WTC11 (cell line): ENCODE results near the gene FRMD4A. TPM values are rescaled to one million over a fixed set of nuclear protein-coding genes. Genes with fewer than 3 reads are reported as not detected.

Experiments
- ATAC-seq: fragments of 200-7000 bp; cut with Tn5 transposase; 2 replicates; pipeline ENCODE4 v1.10.0; 2021; ENCODE audit warnings: mild to moderate bottlenecking, moderate library complexity
- CTCF ChIA-PET: fragments of 300-600 bp; sonication (Branson Sonifier 250); formaldehyde crosslinking; loops from one replicate; lab custom pipeline; 2021; ENCODE audit warnings: antibody characterized with exemption; lab: Charles Lee
- POLR2A ChIA-PET: fragments of 350-600 bp; sonication (Branson Sonifier 250); formaldehyde crosslinking; loops from one replicate; lab custom pipeline; 2021; ENCODE audit warnings: antibody characterized with exemption; lab: Charles Lee
- DNase-seq: peaks from one replicate; pipeline ENCODE4 v3.0.0; 2021; ENCODE audit warnings: low spot score
- H3K27ac Mint-ChIP-seq: 2 replicates; pipeline ENCODE4 v1.8.0; 2021; ENCODE audit warnings: mixed read lengths
- H3K27me3 Mint-ChIP-seq: 2 replicates; pipeline ENCODE4 v1.8.0; 2021; ENCODE audit warnings: low read depth, mild to moderate bottlenecking, moderate library complexity, mixed read lengths
- H3K36me3 Mint-ChIP-seq: 2 replicates; pipeline ENCODE4 v1.8.0; 2021; ENCODE audit warnings: mixed read lengths
- H3K4me1 Mint-ChIP-seq: 2 replicates; pipeline ENCODE4 v1.8.0; 2022; ENCODE audit warnings: mixed read lengths
- H3K4me3 Mint-ChIP-seq: 2 replicates; pipeline ENCODE4 v1.8.0; 2021; ENCODE audit warnings: mild to moderate bottlenecking, moderate library complexity, mixed read lengths
- H3K9me3 Mint-ChIP-seq: 2 replicates; pipeline ENCODE4 v1.8.0; 2021; ENCODE audit warnings: mixed read lengths
- CREM ChIP-seq: sonication (generic); formaldehyde crosslinking; IDR thresholded peaks from 2 replicates; pipeline ENCODE4 v1.8.1; 2022; ENCODE audit warnings: mild to moderate bottlenecking, missing genetic modification reagents, moderate library complexity
- GABPB1 ChIP-seq: sonication (generic); formaldehyde crosslinking; IDR thresholded peaks from 2 replicates; pipeline ENCODE4 v1.8.1; 2023; ENCODE audit warnings: mild to moderate bottlenecking, missing genetic modification reagents
- MYBL2 ChIP-seq: sonication (generic); formaldehyde crosslinking; IDR thresholded peaks from 2 replicates; pipeline ENCODE4 v1.8.1; 2023; ENCODE audit warnings: mild to moderate bottlenecking, moderate library complexity, missing genetic modification reagents
- NFATC4 ChIP-seq: fragments of 250-450 bp; sonication (Bioruptor Pico); IDR thresholded peaks from 2 replicates; pipeline ENCODE4 v1.9.0; 2021; ENCODE audit warnings: mild to moderate bottlenecking
- NFYB ChIP-seq: sonication (generic); formaldehyde crosslinking; conservative IDR thresholded peaks from 2 replicates; pipeline ENCODE4 v1.8.0; 2022; ENCODE audit warnings: low read depth, missing genetic modification reagents
- NR2C2 ChIP-seq: sonication (generic); formaldehyde crosslinking; IDR thresholded peaks from 2 replicates; pipeline ENCODE4 v1.8.0; 2022; ENCODE audit warnings: mild to moderate bottlenecking, missing genetic modification reagents
- OVOL2 ChIP-seq: fragments of 250-450 bp; sonication (Bioruptor Pico); IDR thresholded peaks from 2 replicates; pipeline ENCODE4 v1.9.0; 2021; ENCODE audit warnings: mild to moderate bottlenecking, borderline replicate concordance
- PRRX2 ChIP-seq: fragments of 250-450 bp; sonication (Bioruptor Pico); IDR thresholded peaks from 2 replicates; pipeline ENCODE4 v1.8.0; 2021; ENCODE audit warnings: mild to moderate bottlenecking
- RELA ChIP-seq: sonication (generic); formaldehyde crosslinking; IDR thresholded peaks from 2 replicates; pipeline ENCODE4 v1.8.1; 2022; ENCODE audit warnings: missing genetic modification reagents, mild to moderate bottlenecking, borderline replicate concordance
- SOX15 ChIP-seq: fragments of 250-450 bp; sonication (Bioruptor Pico); IDR thresholded peaks from 2 replicates; pipeline ENCODE4 v1.9.0; 2021; ENCODE audit warnings: mild to moderate bottlenecking
- TP53 ChIP-seq: sonication (generic); formaldehyde crosslinking; IDR thresholded peaks from 2 replicates; pipeline ENCODE4 v1.8.1; 2023; ENCODE audit warnings: mild to moderate bottlenecking, missing genetic modification reagents
- USF1 ChIP-seq: sonication (generic); formaldehyde crosslinking; IDR thresholded peaks from 2 replicates; pipeline ENCODE4 v1.8.0; 2022; ENCODE audit warnings: mild to moderate bottlenecking, missing genetic modification reagents
- ZNF121 ChIP-seq: sonication (generic); formaldehyde crosslinking; IDR thresholded peaks from 2 replicates; pipeline ENCODE4 v1.8.0; 2023; ENCODE audit warnings: missing genetic modification reagents
- ZNF281 ChIP-seq: sonication (generic); formaldehyde crosslinking; IDR thresholded peaks from 2 replicates; pipeline ENCODE4 v1.8.0; 2023; ENCODE audit warnings: mild to moderate bottlenecking, missing genetic modification reagents
- total RNA-seq: library from RNA; stranded (reverse); gene quantifications from 3 replicates; pipeline ENCODE4 v1.2.3, GENCODE V29; 2021
- TF ChIP-seq, protein P1 (sequence below): sonication (generic); formaldehyde crosslinking; IDR thresholded peaks from 2 replicates; pipeline ENCODE4 v1.8.0; 2022; ENCODE audit warnings: missing genetic modification reagents
- TF ChIP-seq, protein P2 (sequence below): fragments of 250-450 bp; sonication (Bioruptor Pico); IDR thresholded peaks from 2 replicates; pipeline ENCODE4 v1.9.0; 2021; ENCODE audit warnings: mild to moderate bottlenecking, borderline replicate concordance
- TF ChIP-seq, protein P3 (sequence below): fragments of 250-450 bp; sonication (Bioruptor Pico); IDR thresholded peaks from 2 replicates; pipeline ENCODE4 v2.1.2; 2022; ENCODE audit warnings: mild to moderate bottlenecking, moderate library complexity

FRMD4A gene
- total RNA-seq, 1 experiment from 2014 or later: 35.5 TPM

DNA sequence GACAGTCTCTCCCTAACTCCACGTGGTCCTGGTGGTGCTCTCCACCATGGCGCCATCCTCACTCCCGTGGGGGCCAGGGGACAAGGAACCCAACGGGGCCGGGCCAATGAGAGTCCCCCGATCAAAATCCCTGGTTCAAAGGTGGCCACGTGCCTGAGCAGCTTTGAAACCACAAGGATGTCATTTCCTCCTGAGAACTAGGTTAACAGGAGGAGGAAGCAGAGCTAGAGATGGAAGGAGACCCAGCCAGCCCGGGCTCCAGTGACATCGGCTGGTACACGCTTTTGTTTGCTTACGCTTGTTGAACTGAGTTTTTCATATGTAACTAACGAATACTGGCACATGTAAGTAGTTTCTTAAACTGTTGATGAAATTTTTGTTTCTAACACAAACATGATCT lies 682.3 kb downstream of the FRMD4A start:
- Mint-ChIP-seq H3K4me1 (no peaks in the 10 kb centered on the region), H3K9me3 (no peaks in the 10 kb centered on the region), H3K4me3 (no peak overlapping the region), H3K27me3 (no peaks in the 10 kb centered on the region), H3K36me3 (peaks cover 14% of the 10 kb centered on the region), H3K27ac (no peak overlapping the region)
- POLR2A ChIA-PET: no interaction called here
- CTCF ChIA-PET: interaction anchor here (0.6 kb wide), 1 partner anchor 36 kb away, joined by 4 read pairs; no protein-coding TSS in a partner anchor
- TF ChIP-seq, protein P1, sequence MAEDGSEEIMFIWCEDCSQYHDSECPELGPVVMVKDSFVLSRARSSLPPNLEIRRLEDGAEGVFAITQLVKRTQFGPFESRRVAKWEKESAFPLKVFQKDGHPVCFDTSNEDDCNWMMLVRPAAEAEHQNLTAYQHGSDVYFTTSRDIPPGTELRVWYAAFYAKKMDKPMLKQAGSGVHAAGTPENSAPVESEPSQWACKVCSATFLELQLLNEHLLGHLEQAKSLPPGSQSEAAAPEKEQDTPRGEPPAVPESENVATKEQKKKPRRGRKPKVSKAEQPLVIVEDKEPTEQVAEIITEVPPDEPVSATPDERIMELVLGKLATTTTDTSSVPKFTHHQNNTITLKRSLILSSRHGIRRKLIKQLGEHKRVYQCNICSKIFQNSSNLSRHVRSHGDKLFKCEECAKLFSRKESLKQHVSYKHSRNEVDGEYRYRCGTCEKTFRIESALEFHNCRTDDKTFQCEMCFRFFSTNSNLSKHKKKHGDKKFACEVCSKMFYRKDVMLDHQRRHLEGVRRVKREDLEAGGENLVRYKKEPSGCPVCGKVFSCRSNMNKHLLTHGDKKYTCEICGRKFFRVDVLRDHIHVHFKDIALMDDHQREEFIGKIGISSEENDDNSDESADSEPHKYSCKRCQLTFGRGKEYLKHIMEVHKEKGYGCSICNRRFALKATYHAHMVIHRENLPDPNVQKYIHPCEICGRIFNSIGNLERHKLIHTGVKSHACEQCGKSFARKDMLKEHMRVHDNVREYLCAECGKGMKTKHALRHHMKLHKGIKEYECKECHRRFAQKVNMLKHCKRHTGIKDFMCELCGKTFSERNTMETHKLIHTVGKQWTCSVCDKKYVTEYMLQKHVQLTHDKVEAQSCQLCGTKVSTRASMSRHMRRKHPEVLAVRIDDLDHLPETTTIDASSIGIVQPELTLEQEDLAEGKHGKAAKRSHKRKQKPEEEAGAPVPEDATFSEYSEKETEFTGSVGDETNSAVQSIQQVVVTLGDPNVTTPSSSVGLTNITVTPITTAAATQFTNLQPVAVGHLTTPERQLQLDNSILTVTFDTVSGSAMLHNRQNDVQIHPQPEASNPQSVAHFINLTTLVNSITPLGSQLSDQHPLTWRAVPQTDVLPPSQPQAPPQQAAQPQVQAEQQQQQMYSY (CRISPR knock-in tag): no peak
- TF ChIP-seq RELA (CRISPR knock-in tag) (no peak), GABPB1 (CRISPR knock-in tag) (no peak), ZNF281 (no peak), NFATC4 (CRISPR knock-in tag) (no peak), PRRX2 (CRISPR knock-in tag) (no peak), CREM (CRISPR knock-in tag) (no peak), ZNF121 (CRISPR knock-in tag) (no peak), SOX15 (CRISPR knock-in tag) (no peak), MYBL2 (CRISPR knock-in tag) (no peak), TP53 (no peak), USF1 (CRISPR knock-in tag) (no peak), NR2C2 (no peak), OVOL2 (CRISPR knock-in tag) (no peak), NFYB (CRISPR knock-in tag) (no peak)
- TF ChIP-seq, protein P2, sequence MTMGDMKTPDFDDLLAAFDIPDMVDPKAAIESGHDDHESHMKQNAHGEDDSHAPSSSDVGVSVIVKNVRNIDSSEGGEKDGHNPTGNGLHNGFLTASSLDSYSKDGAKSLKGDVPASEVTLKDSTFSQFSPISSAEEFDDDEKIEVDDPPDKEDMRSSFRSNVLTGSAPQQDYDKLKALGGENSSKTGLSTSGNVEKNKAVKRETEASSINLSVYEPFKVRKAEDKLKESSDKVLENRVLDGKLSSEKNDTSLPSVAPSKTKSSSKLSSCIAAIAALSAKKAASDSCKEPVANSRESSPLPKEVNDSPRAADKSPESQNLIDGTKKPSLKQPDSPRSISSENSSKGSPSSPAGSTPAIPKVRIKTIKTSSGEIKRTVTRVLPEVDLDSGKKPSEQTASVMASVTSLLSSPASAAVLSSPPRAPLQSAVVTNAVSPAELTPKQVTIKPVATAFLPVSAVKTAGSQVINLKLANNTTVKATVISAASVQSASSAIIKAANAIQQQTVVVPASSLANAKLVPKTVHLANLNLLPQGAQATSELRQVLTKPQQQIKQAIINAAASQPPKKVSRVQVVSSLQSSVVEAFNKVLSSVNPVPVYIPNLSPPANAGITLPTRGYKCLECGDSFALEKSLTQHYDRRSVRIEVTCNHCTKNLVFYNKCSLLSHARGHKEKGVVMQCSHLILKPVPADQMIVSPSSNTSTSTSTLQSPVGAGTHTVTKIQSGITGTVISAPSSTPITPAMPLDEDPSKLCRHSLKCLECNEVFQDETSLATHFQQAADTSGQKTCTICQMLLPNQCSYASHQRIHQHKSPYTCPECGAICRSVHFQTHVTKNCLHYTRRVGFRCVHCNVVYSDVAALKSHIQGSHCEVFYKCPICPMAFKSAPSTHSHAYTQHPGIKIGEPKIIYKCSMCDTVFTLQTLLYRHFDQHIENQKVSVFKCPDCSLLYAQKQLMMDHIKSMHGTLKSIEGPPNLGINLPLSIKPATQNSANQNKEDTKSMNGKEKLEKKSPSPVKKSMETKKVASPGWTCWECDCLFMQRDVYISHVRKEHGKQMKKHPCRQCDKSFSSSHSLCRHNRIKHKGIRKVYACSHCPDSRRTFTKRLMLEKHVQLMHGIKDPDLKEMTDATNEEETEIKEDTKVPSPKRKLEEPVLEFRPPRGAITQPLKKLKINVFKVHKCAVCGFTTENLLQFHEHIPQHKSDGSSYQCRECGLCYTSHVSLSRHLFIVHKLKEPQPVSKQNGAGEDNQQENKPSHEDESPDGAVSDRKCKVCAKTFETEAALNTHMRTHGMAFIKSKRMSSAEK (CRISPR knock-in tag): no peak
- TF ChIP-seq, protein P3, sequence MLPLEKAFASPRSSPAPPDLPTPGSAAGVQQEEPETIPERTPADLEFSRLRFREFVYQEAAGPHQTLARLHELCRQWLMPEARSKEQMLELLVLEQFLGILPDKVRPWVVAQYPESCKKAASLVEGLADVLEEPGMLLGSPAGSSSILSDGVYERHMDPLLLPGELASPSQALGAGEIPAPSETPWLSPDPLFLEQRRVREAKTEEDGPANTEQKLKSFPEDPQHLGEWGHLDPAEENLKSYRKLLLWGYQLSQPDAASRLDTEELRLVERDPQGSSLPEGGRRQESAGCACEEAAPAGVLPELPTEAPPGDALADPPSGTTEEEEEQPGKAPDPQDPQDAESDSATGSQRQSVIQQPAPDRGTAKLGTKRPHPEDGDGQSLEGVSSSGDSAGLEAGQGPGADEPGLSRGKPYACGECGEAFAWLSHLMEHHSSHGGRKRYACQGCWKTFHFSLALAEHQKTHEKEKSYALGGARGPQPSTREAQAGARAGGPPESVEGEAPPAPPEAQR: no peak
- no peak for DNase-seq
- no peak for ATAC-seq
